HEK293T (cell line): ENCODE results near the gene CD47.

Source experiments
- FOXK2 ChIP-seq: fragments of 450-650 bp; IDR thresholded peaks from 2 replicates; pipeline ENCODE4 v1.6.1; 2016; ENCODE audit warnings: mild to moderate bottlenecking
- HDGF ChIP-seq: fragments of 450-650 bp; IDR thresholded peaks from 2 replicates; pipeline ENCODE4 v1.6.1; 2017; ENCODE audit warnings: antibody characterized with exemption, borderline replicate concordance
- SUZ12 ChIP-seq: fragments of 450-650 bp; IDR thresholded peaks from 2 replicates; pipeline ENCODE4 v1.6.1; 2016; ENCODE audit warnings: mild to moderate bottlenecking
- TARDBP ChIP-seq: fragments of 450-650 bp; IDR thresholded peaks from 2 replicates; pipeline ENCODE4 v1.6.1; 2016

- TF ChIP-seq TARDBP (no peak), SUZ12 (no peak), HDGF (no peak), FOXK2 (no peak)
These were observed 53.7 kb downstream of the CD47 start for GRCh38 chr3:108036984-108037741.
